Measurements from ENCODE around the gene LAMB4.

The LAMB4 gene

GRCh38 chr7:107982918-107983389 lies 147.2 kb downstream of the LAMB4 start:
- DNase-seq: no peak

GRCh38 chr7:107982042-107982840 lies 147.9 kb downstream of the LAMB4 start:
- no peak for DNase-seq

- no peak for DNase-seq
Observed at GRCh38 chr7:107981466-107981865, 148.7 kb downstream of the LAMB4 start.

- no peak for DNase-seq
Observed at GRCh38 chr7:107980671-107981190, 149.4 kb downstream of the LAMB4 start.

- no peak for DNase-seq
Observed at GRCh38 chr7:107980171-107980570, 150.0 kb downstream of the LAMB4 start.

GRCh38 chr7:107978815-107979408 lies 151.2 kb downstream of the LAMB4 start:
- DNase-seq: no peak

GRCh38 chr7:107977048-107977447 lies 153.1 kb downstream of the LAMB4 start:
- no peak for DNase-seq

- DNase-seq: no peak
Observed at GRCh38 chr7:107976620-107977019, 153.5 kb downstream of the LAMB4 start.

GRCh38 chr7:107975394-107976013 lies 154.7 kb downstream of the LAMB4 start:
- DNase-seq: no peak

GRCh38 chr7:107973861-107974260 lies 156.3 kb downstream of the LAMB4 start:
- DNase-seq: no peak

Measured in DMS 273 treated with DMSO at 0.1 percent for 48 hours (cell line).